Gastroesophageal sphincter (tissue), 3 donors: ENCODE results near the gene LAMC1.

Source experiments
- EP300 ChIP-seq: sonication (generic); formaldehyde crosslinking; IDR thresholded peaks from one replicate; pipeline ENCODE4 v1.6.1; 2017; ENCODE audit warnings: antibody characterized with exemption, mild to moderate bottlenecking
- POLR2AphosphoS5 ChIP-seq: sonication (generic); formaldehyde crosslinking; IDR thresholded peaks from one replicate; pipeline ENCODE4 v1.6.1; 2017; ENCODE audit warnings: antibody characterized with exemption
- TF ChIP-seq, protein P1 (sequence below), 4 experiments: fragments of 200-600 bp in 2 of 4; fragments of 450-650 bp in 2 of 4; sonication (generic) in 1 of 4; IDR thresholded peaks; one replicate each; pipeline ENCODE4 v1.5.1; 2017 to 2019; ENCODE audit warnings: antibody characterized with exemption in 4 of 4, mild to moderate bottlenecking in 2 of 4, moderate library complexity in 2 of 4

DNA sequence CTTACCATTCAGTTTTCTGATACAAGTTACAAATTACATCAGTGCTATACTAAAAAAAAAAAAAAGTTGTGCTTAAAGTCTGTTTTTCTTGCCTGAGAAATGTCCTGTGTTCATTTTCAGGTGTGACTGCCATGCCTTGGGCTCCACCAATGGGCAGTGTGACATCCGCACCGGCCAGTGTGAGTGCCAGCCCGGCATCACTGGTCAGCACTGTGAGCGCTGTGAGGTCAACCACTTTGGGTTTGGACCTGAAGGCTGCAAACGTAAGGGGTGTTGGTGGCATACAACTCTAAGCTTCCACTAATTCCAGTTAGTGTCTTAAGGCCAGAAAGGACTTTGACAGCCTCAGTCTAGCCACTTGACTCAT, 102.8 kb downstream of the LAMC1 start:
- TF ChIP-seq EP300, result no peak
- TF ChIP-seq, protein P1, sequence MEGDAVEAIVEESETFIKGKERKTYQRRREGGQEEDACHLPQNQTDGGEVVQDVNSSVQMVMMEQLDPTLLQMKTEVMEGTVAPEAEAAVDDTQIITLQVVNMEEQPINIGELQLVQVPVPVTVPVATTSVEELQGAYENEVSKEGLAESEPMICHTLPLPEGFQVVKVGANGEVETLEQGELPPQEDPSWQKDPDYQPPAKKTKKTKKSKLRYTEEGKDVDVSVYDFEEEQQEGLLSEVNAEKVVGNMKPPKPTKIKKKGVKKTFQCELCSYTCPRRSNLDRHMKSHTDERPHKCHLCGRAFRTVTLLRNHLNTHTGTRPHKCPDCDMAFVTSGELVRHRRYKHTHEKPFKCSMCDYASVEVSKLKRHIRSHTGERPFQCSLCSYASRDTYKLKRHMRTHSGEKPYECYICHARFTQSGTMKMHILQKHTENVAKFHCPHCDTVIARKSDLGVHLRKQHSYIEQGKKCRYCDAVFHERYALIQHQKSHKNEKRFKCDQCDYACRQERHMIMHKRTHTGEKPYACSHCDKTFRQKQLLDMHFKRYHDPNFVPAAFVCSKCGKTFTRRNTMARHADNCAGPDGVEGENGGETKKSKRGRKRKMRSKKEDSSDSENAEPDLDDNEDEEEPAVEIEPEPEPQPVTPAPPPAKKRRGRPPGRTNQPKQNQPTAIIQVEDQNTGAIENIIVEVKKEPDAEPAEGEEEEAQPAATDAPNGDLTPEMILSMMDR (IDR thresholded peaks at IDR 0.05), result no peak
- TF ChIP-seq POLR2AphosphoS5, result no peak
